Gastrocnemius medialis (tissue), 4 donors: ENCODE data around the gene PANK4. TPM values are rescaled to one million over a fixed set of nuclear protein-coding genes. Genes with fewer than 3 reads are reported as not detected.

Experiments
- ATAC-seq, 2 donors: fragments of 150-250 bp; one replicate each; pipeline ENCODE4 v1.9.1; 2016
- DNase-seq, 2 donors: peaks; one replicate each; pipeline ENCODE4 v3.0.0-alpha.2; 2019
- H3K27ac ChIP-seq, 4 donors: fragments of 200-600 bp; sonication (generic); 1 replicate in 1 of 4; 2 replicates in 3 of 4; pipeline ENCODE4 v1.5.1; 2016 to 2018; ENCODE audit warnings: mild to moderate bottlenecking in 2 of 4, moderate library complexity in 1 of 4
- H3K27me3 ChIP-seq, 3 donors: fragments of 200-600 bp; sonication (generic) in 2 of 3; 1 replicate in 1 of 3; 2 replicates in 2 of 3; pipeline versions ENCODE4 v1.5.1 to v1.6.0; 2016 to 2019; ENCODE audit warnings: mild to moderate bottlenecking in 1 of 3, moderate library complexity in 1 of 3
- H3K36me3 ChIP-seq, 2 donors: fragments of 200-600 bp; sonication (generic) in 1 of 2; one replicate each; pipeline ENCODE4 v1.5.1; 2017 to 2018
- H3K4me1 ChIP-seq, 2 donors: fragments of 200-600 bp; sonication (generic) in 1 of 2; one replicate each; pipeline ENCODE4 v1.5.1; 2016 to 2017; ENCODE audit warnings: mild to moderate bottlenecking in 2 of 2
- H3K4me3 ChIP-seq, 4 donors: fragments of 200-600 bp; sonication (generic) in 3 of 4; 1 replicate in 1 of 4; 2 replicates in 3 of 4; pipeline ENCODE4 v1.5.1; 2016 to 2019; ENCODE audit warnings: mild to moderate bottlenecking in 2 of 4
- H3K9me3 ChIP-seq, 3 donors: fragments of 200-600 bp; sonication (generic) in 2 of 3; 1 replicate in 1 of 3; 2 replicates in 2 of 3; pipeline ENCODE4 v1.5.1; 2016 to 2019
- POLR2A ChIP-seq, 2 donors: fragments of 450-650 bp; IDR thresholded peaks; one replicate each; pipeline ENCODE4 v1.6.1; 2017; ENCODE audit warnings: antibody characterized with exemption in 2 of 2, mild to moderate bottlenecking in 2 of 2, moderate library complexity in 2 of 2
- in situ Hi-C, 4 donors: fragments of 200-750 bp; cut with MboI; loops; one replicate each; pipeline versions ENCODE4 v1.15.0 to v1.8.0; 2017; ENCODE audit warnings: low sequenced_read_pairs in 4 of 4
- intact Hi-C: fragments of 100-400 bp; cut with DNase I; formaldehyde crosslinking; loops from one replicate; pipeline ENCODE4 v1.15.1; 2023; ENCODE audit warnings: low total_unique reads
- total RNA-seq, 4 donors: library from RNA; depleted of rRNA; stranded (reverse); fragments of >200 nt; gene quantifications; one replicate each; pipeline versions ENCODE4 v1.1.0 to v1.2.3, GENCODE V29; 2016
- TF ChIP-seq, protein P1 (sequence below), 5 experiments: fragments of 450-650 bp in 3 of 5; fragments of 200-600 bp in 2 of 5; sonication (generic) in 2 of 5; IDR thresholded peaks in 4 of 5; conservative IDR thresholded peaks in 1 of 5; 1 replicate in 4 of 5; 2 replicates in 1 of 5; pipeline ENCODE4 v1.5.1; 2016 to 2019; ENCODE audit warnings: antibody characterized with exemption in 5 of 5, mild to moderate bottlenecking in 3 of 5, moderate library complexity in 3 of 5

PANK4 gene
- total RNA-seq, 4 donors from 2014 or later: 27.5 to 54.2 (median 38.5) TPM

DNA sequence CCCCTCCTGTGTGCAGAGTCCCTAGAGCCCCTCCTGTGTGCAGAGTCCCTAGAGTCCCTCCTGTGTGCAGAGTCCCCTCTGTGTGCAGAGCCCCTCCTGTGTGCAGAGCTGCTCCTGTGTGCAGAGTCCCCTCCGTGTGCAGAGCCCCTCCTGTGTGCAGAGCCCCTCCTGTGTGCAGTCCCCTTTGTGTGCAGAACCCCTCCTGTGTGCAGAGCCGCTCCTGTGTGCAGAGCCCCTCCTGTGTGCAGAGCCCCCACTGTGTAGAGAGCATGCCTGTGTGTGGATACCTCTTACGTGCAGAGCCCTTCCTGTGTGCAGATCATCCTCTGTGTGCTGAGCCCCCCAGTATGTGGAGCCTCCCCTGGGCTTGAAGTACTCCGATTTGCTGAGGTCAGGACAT is 12.0 kb upstream of the PANK4 start:
- Histone ChIP-seq H3K27ac (no peak overlapping the region), H3K27me3 (peaks cover 15 to 22% (median 21%) of the 10 kb centered on the region in 3 donors), H3K4me3 (no peak overlapping the region), H3K36me3 (no peaks in the 10 kb centered on the region), H3K9me3 (no peaks in the 10 kb centered on the region), H3K4me1 (no peaks in the 10 kb centered on the region)
- no peak for ATAC-seq
- intact Hi-C loops: no loop called here
- TF ChIP-seq, protein P1, sequence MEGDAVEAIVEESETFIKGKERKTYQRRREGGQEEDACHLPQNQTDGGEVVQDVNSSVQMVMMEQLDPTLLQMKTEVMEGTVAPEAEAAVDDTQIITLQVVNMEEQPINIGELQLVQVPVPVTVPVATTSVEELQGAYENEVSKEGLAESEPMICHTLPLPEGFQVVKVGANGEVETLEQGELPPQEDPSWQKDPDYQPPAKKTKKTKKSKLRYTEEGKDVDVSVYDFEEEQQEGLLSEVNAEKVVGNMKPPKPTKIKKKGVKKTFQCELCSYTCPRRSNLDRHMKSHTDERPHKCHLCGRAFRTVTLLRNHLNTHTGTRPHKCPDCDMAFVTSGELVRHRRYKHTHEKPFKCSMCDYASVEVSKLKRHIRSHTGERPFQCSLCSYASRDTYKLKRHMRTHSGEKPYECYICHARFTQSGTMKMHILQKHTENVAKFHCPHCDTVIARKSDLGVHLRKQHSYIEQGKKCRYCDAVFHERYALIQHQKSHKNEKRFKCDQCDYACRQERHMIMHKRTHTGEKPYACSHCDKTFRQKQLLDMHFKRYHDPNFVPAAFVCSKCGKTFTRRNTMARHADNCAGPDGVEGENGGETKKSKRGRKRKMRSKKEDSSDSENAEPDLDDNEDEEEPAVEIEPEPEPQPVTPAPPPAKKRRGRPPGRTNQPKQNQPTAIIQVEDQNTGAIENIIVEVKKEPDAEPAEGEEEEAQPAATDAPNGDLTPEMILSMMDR (IDR thresholded peaks at IDR 0.05 in 4 of 5, conservative IDR thresholded peaks at IDR 0.05 in 1 of 5): no peak
- TF ChIP-seq POLR2A (IDR thresholded peaks at IDR 0.05): no peak
- no peak for DNase-seq
- in situ Hi-C loops: loop anchor here in 1 of 4 donors (25.0 kb wide), 1 partner anchor 326 kb away; no protein-coding TSS in a partner anchor

DNA sequence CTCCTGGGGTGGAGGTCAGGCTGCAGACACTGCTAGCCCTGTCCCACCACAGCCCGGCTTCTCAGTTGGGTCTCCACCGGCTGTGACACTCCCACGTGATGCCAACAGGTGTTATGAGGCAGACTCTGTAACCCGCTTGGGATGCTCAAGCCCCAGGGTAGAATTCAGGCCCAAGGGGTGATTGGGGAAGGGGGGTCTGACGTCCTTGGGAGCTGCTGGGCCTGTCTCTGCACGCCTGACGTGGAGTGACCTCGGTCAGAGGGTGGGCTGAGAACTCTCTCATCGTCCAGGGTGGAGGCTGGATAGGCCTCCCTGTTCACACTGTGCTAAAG is 11.4 kb upstream of the PANK4 start:
- peaks cover 0 to 2% of the 10 kb centered on the region in 2 donors for H3K4me1 ChIP-seq

DNA sequence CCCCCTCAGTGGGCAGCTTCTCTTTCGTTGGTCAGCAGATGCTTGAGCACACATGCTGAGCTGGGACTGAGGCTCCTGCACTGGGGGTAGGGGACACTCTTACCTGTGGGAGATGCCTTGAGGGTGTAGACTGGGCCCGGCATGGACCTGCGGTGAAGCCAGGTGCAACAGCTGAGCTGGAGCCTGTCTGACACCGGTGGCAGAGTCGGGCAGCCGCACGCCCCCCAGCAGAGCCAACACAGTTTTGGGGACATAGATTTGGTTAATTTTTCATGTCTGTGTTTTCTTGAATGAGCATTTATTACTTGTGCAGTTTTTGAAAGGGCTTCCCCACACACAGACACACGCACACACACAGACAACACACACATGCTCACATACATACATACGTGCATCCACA is 9.6 kb upstream of the PANK4 start:
- Histone ChIP-seq H3K4me1 (peaks cover 13 to 20% of the 10 kb centered on the region in 2 donors), H3K9me3 (no peaks in the 10 kb centered on the region), H3K36me3 (no peaks in the 10 kb centered on the region), H3K27me3 (peaks cover 8 to 13% (median 11%) of the 10 kb centered on the region in 3 donors), H3K27ac (no peak overlapping the region), H3K4me3 (no peak overlapping the region)
- ATAC-seq: no peak
- no peak for DNase-seq
- TF ChIP-seq POLR2A (IDR thresholded peaks at IDR 0.05): no peak
- TF ChIP-seq, protein P1 (IDR thresholded peaks at IDR 0.05 in 4 of 5, conservative IDR thresholded peaks at IDR 0.05 in 1 of 5): no peak
- in situ Hi-C loops (loop anchor here in 1 of 4 donors (25.0 kb wide), 1 partner anchor 324 kb away; no protein-coding TSS in a partner anchor), intact Hi-C loops (no loop called here)

More for the DNA sequence above, 11.4 kb upstream of the PANK4 start:
- Histone ChIP-seq H3K27ac (no peak overlapping the region), H3K27me3 (peaks cover 15 to 18% (median 16%) of the 10 kb centered on the region in 3 donors), H3K9me3 (no peaks in the 10 kb centered on the region), H3K36me3 (no peaks in the 10 kb centered on the region), H3K4me3 (no peak overlapping the region)
- TF ChIP-seq POLR2A (IDR thresholded peaks at IDR 0.05): no peak
- TF ChIP-seq, protein P1 (IDR thresholded peaks at IDR 0.05 in 4 of 5, conservative IDR thresholded peaks at IDR 0.05 in 1 of 5): no peak
- in situ Hi-C loops: loop anchor here in 1 of 4 donors (25.0 kb wide), 1 partner anchor 325 kb away; no protein-coding TSS in a partner anchor
- DNase-seq: no peak
- intact Hi-C loops: no loop called here
- no peak for ATAC-seq

DNA sequence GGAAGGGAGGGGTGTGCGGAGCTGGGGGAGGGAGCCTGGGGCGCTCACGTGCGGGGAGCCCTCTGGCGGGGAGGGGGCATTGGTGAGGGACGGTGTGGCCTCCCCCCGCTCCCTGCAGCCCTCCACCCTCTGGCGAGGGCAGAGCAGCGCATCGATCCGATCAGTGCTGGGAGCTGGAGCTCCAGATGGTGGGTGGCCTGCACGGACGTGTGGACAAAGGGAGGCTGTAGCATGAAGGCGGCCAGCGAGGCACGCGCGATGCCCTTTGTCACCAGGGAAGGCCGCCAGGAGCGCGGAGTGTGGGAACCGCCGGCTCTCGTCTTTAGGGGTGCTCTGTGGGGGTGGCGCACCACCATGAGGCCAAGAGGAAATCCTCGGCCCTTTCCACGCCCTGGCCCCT is 9.1 kb upstream of the PANK4 start:
- no peak for DNase-seq
- H3K9me3 ChIP-seq: no peaks in the 10 kb centered on the region
- H3K27me3 ChIP-seq: peaks cover 6 to 8% (median 8%) of the 10 kb centered on the region in 3 donors
- no peak overlapping the region for H3K27ac ChIP-seq
- in situ Hi-C loops: loop anchor here in 1 of 4 donors (25.0 kb wide), 1 partner anchor 323 kb away; no protein-coding TSS in a partner anchor
- intact Hi-C loops: no loop called here
- no peak for TF ChIP-seq POLR2A (IDR thresholded peaks at IDR 0.05)
- TF ChIP-seq, protein P1 (IDR thresholded peaks at IDR 0.05 in 4 of 5, conservative IDR thresholded peaks at IDR 0.05 in 1 of 5): no peak
- H3K4me1 ChIP-seq: peaks cover 18 to 25% of the 10 kb centered on the region in 2 donors
- no peak for ATAC-seq
- no peak overlapping the region for H3K4me3 ChIP-seq
- H3K36me3 ChIP-seq: no peaks in the 10 kb centered on the region
